IMR-90 (cell line): Measurements from ENCODE around the gene PPHLN1. TPM values are rescaled to one million over a fixed set of nuclear protein-coding genes. Genes with fewer than 3 reads are reported as not detected.

Experiments used
- ATAC-seq: fragments of 200-7000 bp; cut with Tn5 transposase; 2 replicates; pipeline ENCODE4 v1.9.1; 2020; ENCODE audit warnings: low read depth, mild to moderate bottlenecking, moderate library complexity
- BruUV-seq: library from RNA; stranded (reverse); fragments of 400-500 nt; replicated peaks from 2 replicates; lab custom pipeline; 2021; lab: Mats Ljungman, UMichigan
- CTCF ChIA-PET: fragments of 300-600 bp; formaldehyde crosslinking; extraction: SDS; loops from one replicate; lab custom pipeline; 2021; ENCODE audit warnings: antibody characterized with exemption; lab: Yijun Ruan, JAX
- POLR2A ChIA-PET: fragments of 300-600 bp; sonication (Branson Sonifier 250); formaldehyde crosslinking; loops from one replicate; lab custom pipeline; 2022; ENCODE audit warnings: antibody characterized with exemption; ENCODE audit not compliant: unreplicated experiment; lab: Charles Lee
- DNase-seq: peaks from one replicate; pipeline ENCODE4 v3.0.0; 2013
- H2AFZ ChIP-seq: replicated peaks from 2 replicates; pipeline ENCODE3; 2013; ENCODE audit warnings: low read length, mild to moderate bottlenecking; ENCODE audit not compliant: poor library complexity
- H2AK5ac ChIP-seq: 2 replicates; pipeline ENCODE4 v1.6.1; 2013; ENCODE audit warnings: low read depth, low read length, inconsistent platforms
- H2AK9ac ChIP-seq: replicated peaks from 2 replicates; pipeline ENCODE3; 2013; ENCODE audit warnings: mild to moderate bottlenecking, low read depth, low read length, moderate library complexity; ENCODE audit not compliant: poor library complexity
- H2BK120ac ChIP-seq: 2 replicates; pipeline ENCODE4 v1.6.1; 2013; ENCODE audit warnings: low read depth, low read length, inconsistent platforms
- H2BK15ac ChIP-seq: 3 replicates; pipeline ENCODE4 v1.6.1; 2013; ENCODE audit warnings: low read depth, low read length, inconsistent platforms
- H2BK20ac ChIP-seq: 2 replicates; pipeline ENCODE4 v1.6.1; 2013; ENCODE audit warnings: low read depth, mild to moderate bottlenecking, inconsistent platforms, low read length, moderate library complexity
- H2BK5ac ChIP-seq: 2 replicates; pipeline ENCODE4 v1.6.1; 2013; ENCODE audit warnings: mild to moderate bottlenecking, low read depth, low read length, inconsistent platforms; ENCODE audit not compliant: poor library complexity, severe bottlenecking
- H3K14ac ChIP-seq: replicated peaks from 2 replicates; pipeline ENCODE4 v1.6.1; 2013; ENCODE audit warnings: low read depth, low read length, inconsistent platforms
- H3K18ac ChIP-seq: 2 replicates; pipeline ENCODE4 v1.6.1; 2013; ENCODE audit warnings: low read depth, low read length, control low read depth
- H3K23ac ChIP-seq: 2 replicates; pipeline ENCODE4 v1.6.1; 2013; ENCODE audit warnings: low read depth, low read length, inconsistent platforms
- H3K27ac ChIP-seq: 2 replicates; pipeline ENCODE4 v1.5.1; 2013; ENCODE audit warnings: mild to moderate bottlenecking, control low read depth, low read length; ENCODE audit not compliant: insufficient read depth
- H3K27me3 ChIP-seq: 2 replicates; pipeline ENCODE4 v1.6.1; 2013; ENCODE audit warnings: low read length; ENCODE audit not compliant: control insufficient read depth, insufficient read depth
- H3K36me3 ChIP-seq: 2 replicates; pipeline ENCODE4 v1.6.1; 2013; ENCODE audit warnings: low read length, mixed read lengths; ENCODE audit not compliant: control insufficient read depth, insufficient read depth
- H3K4ac ChIP-seq: 2 replicates; pipeline ENCODE4 v1.6.1; 2013; ENCODE audit warnings: low read depth, low read length, inconsistent platforms
- H3K4me1 ChIP-seq: 2 replicates; pipeline ENCODE4 v1.6.1; 2013; ENCODE audit warnings: low read length, mixed read lengths; ENCODE audit not compliant: control insufficient read depth, insufficient read depth
- H3K4me2 ChIP-seq: 2 replicates; pipeline ENCODE4 v1.6.1; 2013; ENCODE audit warnings: low read depth, mild to moderate bottlenecking, control low read depth, low read length, moderate library complexity
- H3K4me3 ChIP-seq: 2 replicates; pipeline ENCODE4 v1.5.1; 2013; ENCODE audit warnings: low read depth, mild to moderate bottlenecking, control low read depth, low read length, moderate library complexity; ENCODE audit not compliant: insufficient read depth
- H3K56ac ChIP-seq: 2 replicates; pipeline ENCODE4 v1.6.1; 2013; ENCODE audit warnings: low read length, inconsistent platforms; ENCODE audit not compliant: insufficient read depth; ENCODE audit errors: extremely low read depth
- H3K79me1 ChIP-seq, 2 experiments: 2 replicates each; pipeline ENCODE4 v1.6.1; 2013; ENCODE audit warnings: low read length in 2 of 2, inconsistent platforms in 1 of 2, low read depth in 1 of 2
- H3K9ac ChIP-seq: 2 replicates; pipeline ENCODE4 v1.6.1; 2013; ENCODE audit warnings: low read depth, low read length, control low read depth
- H3K9me1 ChIP-seq: 2 replicates; pipeline ENCODE4 v1.6.1; 2013; ENCODE audit warnings: low read length, inconsistent platforms; ENCODE audit not compliant: insufficient read depth
- H3K9me3 ChIP-seq: 2 replicates; pipeline ENCODE4 v1.6.1; 2013; ENCODE audit warnings: low read length; ENCODE audit not compliant: control insufficient read depth, insufficient read depth
- H4K20me1 ChIP-seq: 2 replicates; pipeline ENCODE4 v1.6.1; 2013; ENCODE audit warnings: low read length, inconsistent platforms; ENCODE audit not compliant: insufficient read depth
- H4K5ac ChIP-seq: 2 replicates; pipeline ENCODE4 v1.6.1; 2013; ENCODE audit warnings: mild to moderate bottlenecking, low read depth, low read length, control low read depth
- H4K8ac ChIP-seq, 2 experiments: 2 replicates each; pipeline ENCODE4 v1.6.1; 2013; ENCODE audit warnings: low read depth in 2 of 2, low read length in 2 of 2, control low read depth in 1 of 2, inconsistent platforms in 1 of 2
- H4K91ac ChIP-seq: 2 replicates; pipeline ENCODE4 v1.6.1; 2013; ENCODE audit warnings: low read depth, low read length, inconsistent platforms; ENCODE audit not compliant: insufficient read depth
- CTCF ChIP-seq: conservative IDR thresholded peaks from 2 replicates; pipeline ENCODE4 v1.5.1; 2012; ENCODE audit warnings: mild to moderate bottlenecking, low read depth, low read length, improper control_type of control experiment
- MAZ ChIP-seq: IDR thresholded peaks from 2 replicates; pipeline ENCODE4 v1.6.1; 2012; ENCODE audit warnings: low read depth, mild to moderate bottlenecking, low read length, improper control_type of control experiment, moderate library complexity, borderline replicate concordance
- WGBS, 2 experiments: methylation state at CpG; one replicate each; pipeline versions ENCODE4 v1.1.5 to v1.1.7; 2013; ENCODE audit warnings: missing lambda C conversion rate in 2 of 2; ENCODE audit not compliant: insufficient read length in 1 of 2; ENCODE audit errors: extremely low coverage in 2 of 2; 5-methylcytosine and 5-hydroxymethylcytosine counted together
- dilution Hi-C: fragments of 300-500 bp; cut with HindIII; formaldehyde crosslinking; loops from one replicate; pipeline ENCODE4 v1.14.3; 2018; ENCODE audit warnings: low sequenced_read_pairs; ENCODE audit not compliant: unreplicated experiment
- in situ Hi-C: fragments of 300-500 bp; cut with MboI; formaldehyde crosslinking; loops from 3 replicates; pipeline ENCODE4 v1.14.3; 2019; ENCODE audit warnings: low sequenced_read_pairs, inconsistent platforms, mixed read lengths
- intact Hi-C: fragments of 100-400 bp; cut with micrococcal nuclease; formaldehyde crosslinking; loops from 2 replicates; pipeline ENCODE4 v1.10.0; 2022
- polyA plus RNA-seq, 3 experiments: library from polyadenylated mRNA; depleted of rRNA; stranded (reverse); fragments of >200 nt; gene quantifications; 2 replicates each; pipeline ENCODE4 v1.2.3, GENCODE V29; 2012; ENCODE audit warnings: low replicate concordance in 1 of 3
- total RNA-seq: library from RNA; depleted of rRNA; stranded (reverse); fragments of >200 nt; gene quantifications from 2 replicates; pipeline ENCODE4 v1.2.3, GENCODE V29; 2012

Gene PPHLN1
- total and polyA plus RNA-seq, 2 of the 4 experiments (the other 2 are of a cell fraction), result 50.7 to 54.3 TPM

DNA sequence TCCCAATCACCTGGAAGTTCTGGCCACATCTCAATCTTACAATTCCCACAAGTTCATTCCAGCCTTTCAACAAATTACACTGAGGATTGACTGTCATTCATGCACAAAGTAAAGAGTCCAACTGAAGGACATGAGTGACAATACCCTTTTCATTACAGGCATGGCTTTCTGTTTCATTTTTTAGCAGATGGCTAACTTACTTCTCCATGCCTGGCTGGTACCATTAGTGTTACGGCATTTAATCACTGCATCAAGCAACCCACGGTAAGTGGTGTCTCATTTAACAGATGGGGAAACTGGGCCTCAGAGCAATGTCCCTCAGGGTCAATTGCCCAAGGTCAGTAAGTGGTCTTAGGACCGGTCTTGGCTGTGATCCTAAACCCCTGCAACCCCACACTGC is 149.1 kb downstream of the PPHLN1 start:
- Histone ChIP-seq H2AK9ac (peak overlapping the region; percentile 74), H3K14ac (peak overlapping the region; percentile 79), H3K4me3 (no peak overlapping the region), H3K27ac (no peak overlapping the region), H4K20me1 (peaks cover 11% of the 10 kb centered on the region; the same call in 1 of the 2 replicates), H3K23ac (peak overlapping the region; percentile 93), H4K8ac (peak overlapping the region in 1 of 2 experiments; percentile 59; a peak in 2 of 4 replicates), H3K9ac (no peak overlapping the region), H3K9me3 (no peaks in the 10 kb centered on the region), H4K91ac (peak overlapping the region; percentile 71; the same call in 1 of the 2 replicates), H2BK120ac (peak overlapping the region; percentile 76), H3K18ac (peak overlapping the region; percentile 82), H3K4me1 (peaks cover 18% of the 10 kb centered on the region), H3K79me1 (peaks cover 15 to 63% of the 10 kb centered on the region in 2 experiments), H3K56ac (peak overlapping the region; percentile 0; the same call in 1 of the 2 replicates), H2AK5ac (peak overlapping the region; percentile 41), H2BK20ac (peak overlapping the region; percentile 93), H4K5ac (peak overlapping the region; percentile 71; the same call in 1 of the 2 replicates), H3K27me3 (no peaks in the 10 kb centered on the region), H3K36me3 (peaks cover 2% of the 10 kb centered on the region), H3K4ac (peak overlapping the region; percentile 63), H2BK15ac (peak overlapping the region; percentile 41; the same call in 2 of the 3 replicates), H2BK5ac (peak overlapping the region; percentile 66), H3K9me1 (peaks cover 15% of the 10 kb centered on the region), H2AFZ (no peak overlapping the region), H3K4me2 (no peak overlapping the region; the same call in 1 of the 2 replicates)
- DNase-seq (no peak), ATAC-seq (no peak)
- no CpG with 5 or more reads among the region's 3 CpGs for WGBS, 2 experiments
- dilution Hi-C loops, result no loop called here
- ChIA-PET POLR2A (no interaction called here), CTCF (no interaction called here)
- in situ Hi-C loops, result no loop called here
- no TSS peak for BruUV-seq
- intact Hi-C loops, result no loop called here
- TF ChIP-seq MAZ (no peak), CTCF (no peak)
